Adrenal gland (tissue), 5 donors: ENCODE data around the gene SOCS3.

ENCODE experiments used
- CTCF ChIP-seq, 6 experiments: fragments of 450-650 bp in 4 of 6; fragments of 200-600 bp in 2 of 6; sonication (generic) in 1 of 6; IDR thresholded peaks; 1 replicate in 5 of 6; 2 replicates in 1 of 6; pipeline versions ENCODE4 v1.5.1 to v1.8.0; 2016 to 2021; ENCODE audit warnings: antibody characterized with exemption in 6 of 6, mild to moderate bottlenecking in 2 of 6, moderate library complexity in 1 of 6
- POLR2A ChIP-seq, 2 donors: fragments of 450-650 bp; IDR thresholded peaks; one replicate each; pipeline ENCODE4 v1.6.1; 2017; ENCODE audit warnings: antibody characterized with exemption in 2 of 2, mild to moderate bottlenecking in 2 of 2, moderate library complexity in 1 of 2
- donor health status: DM: no; HTN: no; CAD: no.

GRCh38 chr17:78356101-78356713, 3.7 kb downstream of the SOCS3 start:
- TF ChIP-seq CTCF (IDR thresholded peaks at IDR 0.05) (no peak), POLR2A (IDR thresholded peaks at IDR 0.05) (no peak)
